Neural progenitor cell (in vitro differentiated cells): ENCODE measurements around the gene SLC3A2. TPM values are rescaled to one million over a fixed set of nuclear protein-coding genes. Genes with fewer than 3 reads are reported as not detected.

Experiments used
- DNase-seq: peaks from one replicate; pipeline ENCODE4 v3.0.0-alpha.2; 2016; ENCODE audit warnings: low spot score
- H2AFZ ChIP-seq: fragments of 200-600 bp; sonication (generic); replicated peaks from 2 replicates; pipeline ENCODE4 v1.6.1; 2016; ENCODE audit warnings: antibody characterized with exemption
- H3F3A ChIP-seq: fragments of 200-600 bp; sonication (generic); 2 replicates; pipeline ENCODE4 v1.6.1; 2016; ENCODE audit warnings: antibody characterized with exemption, low read depth
- H3K27ac ChIP-seq: fragments of 200-600 bp; sonication (generic); 2 replicates; pipeline ENCODE4 v1.5.1; 2016; ENCODE audit warnings: mild to moderate bottlenecking
- H3K27me3 ChIP-seq: fragments of 200-600 bp; sonication (generic); 2 replicates; pipeline ENCODE4 v1.6.1; 2016; ENCODE audit warnings: mild to moderate bottlenecking, moderate library complexity
- H3K36me3 ChIP-seq: fragments of 200-600 bp; sonication (generic); 2 replicates; pipeline ENCODE4 v1.5.1; 2016
- H3K4me1 ChIP-seq: fragments of 200-600 bp; sonication (generic); 2 replicates; pipeline ENCODE4 v1.6.1; 2016; ENCODE audit warnings: mixed run types
- H3K4me2 ChIP-seq: fragments of 200-600 bp; sonication (generic); 2 replicates; pipeline ENCODE4 v1.6.1; 2016
- H3K4me3 ChIP-seq: fragments of 200-600 bp; sonication (generic); 2 replicates; pipeline ENCODE4 v1.5.1; 2016
- H3K79me2 ChIP-seq: fragments of 200-600 bp; sonication (generic); 2 replicates; pipeline ENCODE4 v1.6.1; 2016; ENCODE audit warnings: low read depth
- H3K9ac ChIP-seq: fragments of 200-600 bp; sonication (generic); 2 replicates; pipeline ENCODE4 v1.6.1; 2016
- H3K9me3 ChIP-seq: fragments of 200-600 bp; sonication (generic); 2 replicates; pipeline ENCODE4 v1.5.1; 2016; ENCODE audit warnings: low read depth
- H4K20me1 ChIP-seq: fragments of 200-600 bp; sonication (generic); 2 replicates; pipeline ENCODE4 v1.6.1; 2016; ENCODE audit warnings: low read depth
- H3K27ac Mint-ChIP-seq: 3 replicates; pipeline ENCODE4 v1.8.0; 2021; ENCODE audit warnings: mixed read lengths
- H3K27me3 Mint-ChIP-seq: 2 replicates; pipeline ENCODE4 v1.8.0; 2022; ENCODE audit warnings: low read depth, mild to moderate bottlenecking, inconsistent platforms, moderate library complexity, mixed read lengths; ENCODE audit not compliant: insufficient read depth
- H3K36me3 Mint-ChIP-seq: 3 replicates; pipeline ENCODE4 v1.8.0; 2021; ENCODE audit warnings: mixed read lengths
- H3K4me1 Mint-ChIP-seq: 3 replicates; pipeline ENCODE4 v1.8.0; 2021; ENCODE audit warnings: mixed read lengths
- H3K4me3 Mint-ChIP-seq: 3 replicates; pipeline ENCODE4 v1.8.0; 2021; ENCODE audit warnings: mild to moderate bottlenecking, moderate library complexity, mixed read lengths
- H3K9me3 Mint-ChIP-seq: 3 replicates; pipeline ENCODE4 v1.8.0; 2020; ENCODE audit warnings: mixed read lengths
- EZH2 ChIP-seq: fragments of 200-600 bp; sonication (generic); IDR thresholded peaks from 2 replicates; pipeline ENCODE4 v1.6.1; 2017; ENCODE audit warnings: antibody characterized with exemption, mild to moderate bottlenecking, moderate library complexity
- EZH2phosphoT487 ChIP-seq: fragments of 200-600 bp; sonication (generic); IDR thresholded peaks from 2 replicates; pipeline ENCODE4 v1.6.1; 2017; ENCODE audit warnings: antibody characterized with exemption
- total RNA-seq: library from RNA; depleted of rRNA; stranded (reverse); fragments of >200 nt; gene quantifications from 2 replicates; pipeline ENCODE4 v1.2.3, GENCODE V29; 2015; ENCODE audit warnings: low replicate concordance
- TF ChIP-seq, protein P1 (sequence below): fragments of 200-600 bp; sonication (generic); IDR thresholded peaks from 2 replicates; pipeline ENCODE4 v1.5.1; 2017; ENCODE audit warnings: antibody characterized with exemption, mild to moderate bottlenecking

SLC3A2 gene
- total RNA-seq, 1 donor from 2014 or later = 99.8 TPM

DNA sequence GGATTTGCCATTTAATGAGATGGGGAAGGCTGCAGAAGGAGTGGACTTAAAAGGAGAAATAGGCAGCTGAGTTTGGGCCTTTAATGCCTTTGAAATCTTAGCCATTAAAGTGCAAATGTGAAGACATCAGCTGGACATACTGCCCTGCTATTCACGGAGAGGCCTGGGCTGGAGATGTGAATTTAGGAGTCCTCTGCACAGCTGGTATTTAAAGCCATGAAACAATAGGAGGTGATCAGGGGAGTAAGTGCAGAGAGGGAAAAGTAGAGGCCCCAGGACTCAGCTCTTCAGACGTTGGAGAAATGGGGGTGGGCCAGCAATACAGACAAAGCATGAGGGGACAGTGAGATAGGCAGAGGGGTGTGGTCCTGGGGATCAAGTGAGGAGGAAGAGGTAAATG, 16.6 kb downstream of the SLC3A2 start:
- peaks cover 16% of the 10 kb centered on the region for H3F3A ChIP-seq
- H3K4me1 Mint-ChIP-seq = peaks cover 13% of the 10 kb centered on the region
- H3K9ac ChIP-seq = no peak overlapping the region
- no peaks in the 10 kb centered on the region for H3K27me3 ChIP-seq
- H3K27me3 Mint-ChIP-seq = peaks cover 8% of the 10 kb centered on the region
- H3K4me2 ChIP-seq = peak overlapping the region; percentile 63
- no peaks in the 10 kb centered on the region for H3K36me3 Mint-ChIP-seq
- H3K36me3 ChIP-seq = no peaks in the 10 kb centered on the region
- no peak overlapping the region for H3K27ac ChIP-seq
- H4K20me1 ChIP-seq = no peaks in the 10 kb centered on the region
- H3K79me2 ChIP-seq = no peaks in the 10 kb centered on the region
- H3K4me1 ChIP-seq = peaks cover 9% of the 10 kb centered on the region
- TF ChIP-seq EZH2 (no peak), EZH2phosphoT487 (no peak)
- TF ChIP-seq, protein P1, sequence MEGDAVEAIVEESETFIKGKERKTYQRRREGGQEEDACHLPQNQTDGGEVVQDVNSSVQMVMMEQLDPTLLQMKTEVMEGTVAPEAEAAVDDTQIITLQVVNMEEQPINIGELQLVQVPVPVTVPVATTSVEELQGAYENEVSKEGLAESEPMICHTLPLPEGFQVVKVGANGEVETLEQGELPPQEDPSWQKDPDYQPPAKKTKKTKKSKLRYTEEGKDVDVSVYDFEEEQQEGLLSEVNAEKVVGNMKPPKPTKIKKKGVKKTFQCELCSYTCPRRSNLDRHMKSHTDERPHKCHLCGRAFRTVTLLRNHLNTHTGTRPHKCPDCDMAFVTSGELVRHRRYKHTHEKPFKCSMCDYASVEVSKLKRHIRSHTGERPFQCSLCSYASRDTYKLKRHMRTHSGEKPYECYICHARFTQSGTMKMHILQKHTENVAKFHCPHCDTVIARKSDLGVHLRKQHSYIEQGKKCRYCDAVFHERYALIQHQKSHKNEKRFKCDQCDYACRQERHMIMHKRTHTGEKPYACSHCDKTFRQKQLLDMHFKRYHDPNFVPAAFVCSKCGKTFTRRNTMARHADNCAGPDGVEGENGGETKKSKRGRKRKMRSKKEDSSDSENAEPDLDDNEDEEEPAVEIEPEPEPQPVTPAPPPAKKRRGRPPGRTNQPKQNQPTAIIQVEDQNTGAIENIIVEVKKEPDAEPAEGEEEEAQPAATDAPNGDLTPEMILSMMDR = no peak
- no peak overlapping the region for H3K4me3 Mint-ChIP-seq
- H3K27ac Mint-ChIP-seq = peak overlapping the region; percentile 23
- peak; percentile 7 for DNase-seq
- H2AFZ ChIP-seq = peak overlapping the region; percentile 76
- no peaks in the 10 kb centered on the region for H3K9me3 Mint-ChIP-seq
- H3K9me3 ChIP-seq = no peaks in the 10 kb centered on the region
- no peak overlapping the region for H3K4me3 ChIP-seq

DNA sequence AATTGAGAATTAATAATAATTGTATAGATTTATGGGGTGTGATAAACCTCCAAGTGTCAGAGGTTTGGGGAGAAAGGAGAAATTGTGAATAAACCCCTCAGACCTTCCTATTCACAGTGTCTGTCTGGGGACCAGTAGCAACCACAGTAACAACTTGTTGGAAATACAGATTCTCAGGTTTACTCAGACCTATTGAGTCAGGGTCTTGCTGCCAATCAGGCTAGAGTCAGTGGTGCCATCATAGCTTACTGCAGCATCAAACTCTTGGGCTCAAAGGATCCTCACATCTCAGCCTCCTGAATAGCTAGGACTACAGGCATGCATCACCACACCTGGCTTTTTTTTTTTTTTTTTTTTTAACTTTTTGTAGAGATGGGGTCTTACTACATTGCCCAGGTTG, 17.3 kb downstream of the SLC3A2 start:
- Mint-ChIP-seq H3K4me3 (no peak overlapping the region), H3K27me3 (peaks cover 8% of the 10 kb centered on the region), H3K27ac (no peak overlapping the region), H3K9me3 (no peaks in the 10 kb centered on the region), H3K4me1 (peaks cover 13% of the 10 kb centered on the region), H3K36me3 (no peaks in the 10 kb centered on the region)
- Histone ChIP-seq H3K4me1 (peaks cover 9% of the 10 kb centered on the region), H3K27ac (no peak overlapping the region), H3K4me2 (no peak overlapping the region), H3K9me3 (no peaks in the 10 kb centered on the region), H4K20me1 (no peaks in the 10 kb centered on the region), H3K9ac (no peak overlapping the region), H2AFZ (no peak overlapping the region), H3K36me3 (no peaks in the 10 kb centered on the region), H3K27me3 (no peaks in the 10 kb centered on the region), H3K79me2 (no peaks in the 10 kb centered on the region), H3K4me3 (no peak overlapping the region), H3F3A (peaks cover 9% of the 10 kb centered on the region)
- DNase-seq = no peak
- TF ChIP-seq, protein P1 = no peak
- TF ChIP-seq EZH2 (no peak), EZH2phosphoT487 (no peak)

DNA sequence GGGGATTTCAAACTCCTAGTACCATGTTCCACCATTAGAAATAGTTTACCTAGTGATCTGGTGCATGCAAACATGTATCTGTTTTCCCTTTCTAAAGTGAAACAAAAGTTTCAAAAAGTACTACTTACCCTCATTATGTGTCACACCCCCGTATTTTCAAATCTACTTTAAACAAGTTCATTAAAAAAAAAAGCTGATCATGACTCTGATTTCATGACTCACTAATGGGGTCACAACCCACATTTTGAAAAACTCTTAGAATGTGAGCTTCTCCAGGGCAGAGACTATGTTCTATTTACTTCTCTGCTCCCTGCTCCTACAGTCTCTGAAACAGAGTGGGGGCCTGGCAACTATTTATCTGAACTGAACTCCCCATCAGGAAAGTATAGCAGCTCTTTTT, 22.2 kb downstream of the SLC3A2 start:
- no peaks in the 10 kb centered on the region for H3K79me2 ChIP-seq
- DNase-seq = no peak
- no peaks in the 10 kb centered on the region for H3K4me1 ChIP-seq
- Mint-ChIP-seq H3K9me3 (no peaks in the 10 kb centered on the region), H3K4me3 (no peak overlapping the region), H3K27me3 (peaks cover 12% of the 10 kb centered on the region), H3K27ac (no peak overlapping the region), H3K36me3 (no peaks in the 10 kb centered on the region), H3K4me1 (peaks cover 4% of the 10 kb centered on the region)
- H3K9me3 ChIP-seq = no peaks in the 10 kb centered on the region
- H4K20me1 ChIP-seq = no peaks in the 10 kb centered on the region
- no peaks in the 10 kb centered on the region for H3F3A ChIP-seq
- H3K27me3 ChIP-seq = no peaks in the 10 kb centered on the region
- no peaks in the 10 kb centered on the region for H3K36me3 ChIP-seq
- H3K9ac ChIP-seq = no peak overlapping the region
- no peak overlapping the region for H3K27ac ChIP-seq
- H3K4me2 ChIP-seq = no peak overlapping the region
- TF ChIP-seq EZH2 (no peak), EZH2phosphoT487 (no peak)
- TF ChIP-seq, protein P1 = no peak
- H3K4me3 ChIP-seq = no peak overlapping the region
- H2AFZ ChIP-seq = no peak overlapping the region
